8988T (cell line): ENCODE data around the gene ALDH5A1.

ENCODE experiments used
- DNase-seq: peaks from one replicate; pipeline ENCODE4 v3.0.0; 2011

The ALDH5A1 gene

DNA sequence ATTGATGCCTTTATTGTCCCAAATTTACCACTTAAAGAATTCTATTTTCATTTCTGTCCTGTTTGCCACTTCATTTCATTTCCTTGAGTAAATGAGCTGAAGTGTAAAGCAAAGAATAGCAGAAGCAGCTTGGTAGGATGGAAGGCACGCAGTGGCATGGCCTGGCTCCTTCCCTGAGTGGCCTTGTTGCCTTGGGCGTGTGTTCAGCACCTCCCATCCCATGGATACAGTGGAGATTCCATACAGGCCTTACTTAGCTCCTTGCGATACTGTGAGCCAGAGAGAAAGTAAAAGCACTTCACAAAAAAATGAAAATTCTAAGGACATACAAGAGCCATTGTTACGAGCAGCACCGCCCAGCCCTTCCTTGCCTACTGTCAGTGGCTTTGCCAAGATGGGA is 39.6 kb downstream of the ALDH5A1 start:
- no peak for DNase-seq

GRCh38 chr6:24535210-24535609 is 40.4 kb downstream of the ALDH5A1 start:
- no peak for DNase-seq

GRCh38 chr6:24536466-24536865 is 41.7 kb downstream of the ALDH5A1 start:
- no peak for DNase-seq

- no peak for DNase-seq
Observed at GRCh38 chr6:24537082-24537699, 42.4 kb downstream of the ALDH5A1 start.

DNA sequence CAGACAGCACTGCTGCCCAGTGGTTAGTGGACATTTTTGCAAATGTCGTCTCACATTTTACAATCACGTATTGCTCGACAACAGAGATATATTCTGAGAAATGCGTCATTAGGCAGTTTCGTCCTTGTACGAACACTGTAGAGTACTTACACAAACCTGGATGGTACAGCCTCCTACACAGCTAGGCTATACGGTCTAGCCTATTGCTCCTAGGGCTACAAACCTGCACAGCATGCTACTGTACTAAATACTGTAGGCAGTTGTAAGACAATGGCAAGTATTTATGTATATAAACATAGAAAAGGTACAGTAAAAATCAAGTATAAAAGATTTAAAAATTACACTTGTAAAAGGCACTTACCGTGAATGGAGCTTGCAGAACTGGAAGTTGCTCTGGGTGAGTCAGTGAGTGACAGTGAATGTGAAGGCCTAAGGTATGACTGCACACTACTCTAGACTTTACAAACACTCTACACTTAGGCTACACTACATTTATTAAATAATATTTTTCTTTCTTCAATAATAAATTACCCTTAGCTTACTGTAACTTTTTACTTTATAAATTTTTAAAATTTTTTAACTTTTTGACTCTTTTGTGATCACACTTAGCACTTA is 43.1 kb downstream of the ALDH5A1 start:
- DNase-seq = no peak

GRCh38 chr6:24539416-24539815 is 44.6 kb downstream of the ALDH5A1 start:
- DNase-seq = no peak

- DNase-seq = no peak
Observed at GRCh38 chr6:24540197-24540596, 45.4 kb downstream of the ALDH5A1 start.

DNA sequence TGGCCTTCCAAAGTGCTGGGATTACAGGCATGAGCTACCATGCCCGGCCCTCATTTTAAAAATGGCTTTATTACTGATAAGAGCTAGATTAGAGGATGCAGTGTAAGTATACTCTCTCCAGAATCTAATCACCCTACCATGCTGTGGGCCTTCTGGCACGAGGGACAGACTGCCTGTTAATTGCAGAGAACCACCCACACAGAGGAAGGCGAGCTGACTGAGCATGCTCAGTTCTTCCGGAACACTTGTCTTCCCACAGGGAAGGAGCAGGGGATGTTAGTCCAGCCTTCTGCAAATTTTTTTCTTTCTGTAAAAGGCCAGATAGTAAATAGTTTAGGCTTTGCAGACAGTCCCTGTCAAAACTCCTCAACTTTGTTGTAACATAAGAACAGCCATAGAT is 48.9 kb downstream of the ALDH5A1 start:
- DNase-seq = no peak

GRCh38 chr6:24545183-24545582 is 50.4 kb downstream of the ALDH5A1 start:
- no peak for DNase-seq

- no peak for DNase-seq
Observed at GRCh38 chr6:24545691-24546090, 50.9 kb downstream of the ALDH5A1 start.

DNA sequence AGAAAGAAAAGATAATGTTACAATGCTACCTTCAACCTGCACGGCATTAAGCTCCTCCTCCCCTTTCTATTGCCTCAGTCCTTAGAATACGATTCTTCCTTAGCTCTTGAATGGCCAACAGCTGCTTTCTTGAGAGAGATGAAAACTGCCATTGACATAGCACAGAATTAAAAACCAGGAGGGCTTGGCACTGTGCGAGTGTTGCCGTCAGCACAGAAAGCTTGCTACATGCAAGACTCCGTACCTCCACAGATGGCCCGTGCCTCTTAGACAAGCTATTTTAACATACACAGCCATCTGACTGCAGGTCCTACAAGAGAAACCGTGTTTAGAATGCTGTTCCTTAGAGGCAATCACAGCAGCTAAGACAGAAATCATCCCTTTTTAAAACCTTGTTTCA is 51.7 kb downstream of the ALDH5A1 start:
- DNase-seq = no peak

GRCh38 chr6:24547243-24547642 is 52.5 kb downstream of the ALDH5A1 start:
- no peak for DNase-seq

GRCh38 chr6:24549158-24549557 is 54.4 kb downstream of the ALDH5A1 start:
- no peak for DNase-seq

- no peak for DNase-seq
Observed at GRCh38 chr6:24549674-24550353, 55.0 kb downstream of the ALDH5A1 start.

DNA sequence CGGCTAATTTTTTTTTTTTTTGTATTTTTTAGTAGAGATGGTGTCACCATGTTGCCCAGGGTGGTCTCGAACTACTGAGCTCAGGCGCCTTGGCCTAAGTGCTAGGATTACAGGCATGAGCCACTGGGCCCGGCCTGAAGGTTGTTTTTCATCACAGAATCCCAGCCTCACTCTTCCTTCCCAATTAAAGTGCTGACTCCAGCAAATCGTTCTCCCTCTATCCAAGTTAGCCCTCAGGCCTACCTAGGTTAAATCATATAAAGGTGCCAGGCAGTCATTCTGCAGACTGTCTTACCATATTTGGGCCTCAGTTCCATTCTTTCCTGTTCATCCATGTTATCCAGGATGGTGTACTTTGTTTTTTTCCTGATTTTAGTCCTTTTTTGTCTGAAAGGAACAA is 56.4 kb downstream of the ALDH5A1 start:
- no peak for DNase-seq

GRCh38 chr6:24554474-24554873 is 59.7 kb downstream of the ALDH5A1 start:
- DNase-seq = no peak

DNA sequence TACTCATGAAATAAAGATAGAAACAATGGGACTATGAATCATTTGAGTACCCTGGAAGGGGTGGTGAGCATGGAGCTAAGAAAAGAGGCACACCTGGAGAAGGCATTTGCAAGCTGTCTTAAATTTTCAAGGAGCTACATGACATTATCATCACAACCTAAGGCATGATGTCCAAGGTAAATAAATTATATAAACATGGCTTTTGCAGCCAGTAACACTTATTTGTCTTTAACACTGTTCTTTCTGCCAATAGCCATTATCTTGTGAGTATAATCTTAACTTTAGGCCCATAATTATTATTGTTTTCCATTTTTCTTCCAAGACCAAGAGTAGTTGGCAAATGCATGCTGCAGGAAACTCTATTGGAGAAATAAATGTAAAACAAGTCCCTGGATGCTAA is 63.7 kb downstream of the ALDH5A1 start:
- no peak for DNase-seq

- DNase-seq = no peak
Observed at GRCh38 chr6:24564081-24564480, 69.3 kb downstream of the ALDH5A1 start.

- no peak for DNase-seq
Observed at GRCh38 chr6:24565196-24565595, 70.4 kb downstream of the ALDH5A1 start.

GRCh38 chr6:24566020-24566767 is 71.4 kb downstream of the ALDH5A1 start:
- DNase-seq = no peak

GRCh38 chr6:24568683-24569082 is 73.9 kb downstream of the ALDH5A1 start:
- no peak for DNase-seq

- DNase-seq = no peak
Observed at GRCh38 chr6:24569811-24570210, 75.0 kb downstream of the ALDH5A1 start.

GRCh38 chr6:24571361-24571760 is 76.6 kb downstream of the ALDH5A1 start:
- DNase-seq = no peak

DNA sequence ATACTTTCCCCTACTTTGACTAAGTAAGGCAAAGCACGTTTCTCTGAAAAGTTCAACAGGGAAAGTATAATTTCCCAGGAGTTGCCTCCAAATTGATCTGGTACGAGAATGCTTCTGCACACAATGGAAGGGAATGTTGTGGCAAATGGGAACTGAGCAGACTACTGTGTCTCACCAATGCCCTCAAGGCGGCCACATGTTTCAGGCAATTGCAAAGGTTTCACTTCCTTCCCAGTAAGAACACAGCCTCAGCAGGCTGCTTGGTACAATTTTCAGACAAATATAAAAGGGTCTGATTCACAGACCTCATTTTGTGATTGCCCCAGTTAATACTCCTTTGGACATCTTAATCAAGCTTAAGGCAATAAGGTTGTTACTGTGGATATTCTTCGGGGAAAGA is 80.0 kb downstream of the ALDH5A1 start:
- no peak for DNase-seq
